GM23338 (cell line): ENCODE measurements around the gene USP21. TPM values are rescaled to one million over a fixed set of nuclear protein-coding genes. Genes with fewer than 3 reads are reported as not detected.
A peak's percentile ranks its signal among the peaks of the same experiment; 100 is the strongest.

Source experiments
- ATAC-seq: fragments of 200-7000 bp; cut with Tn5 transposase; 3 replicates; pipeline ENCODE4 v1.9.1; 2020
- DNase-seq: peaks from one replicate; pipeline ENCODE4 v3.0.0-alpha.2; 2015; ENCODE audit warnings: low spot score
- H2AFZ ChIP-seq: fragments of 200-600 bp; sonication (generic); 2 replicates; pipeline ENCODE4 v1.8.0; 2016; ENCODE audit warnings: antibody characterized with exemption, mild to moderate bottlenecking, moderate library complexity
- H3F3A ChIP-seq: fragments of 200-600 bp; sonication (generic); replicated peaks from 2 replicates; pipeline ENCODE4 v1.8.0; 2017; ENCODE audit warnings: antibody characterized with exemption, mixed run types, low read depth
- H3K27ac ChIP-seq: fragments of 200-600 bp; sonication (generic); 2 replicates; pipeline ENCODE4 v1.6.1; 2016; ENCODE audit warnings: low read depth
- H3K27me3 ChIP-seq: fragments of 200-600 bp; sonication (generic); 2 replicates; pipeline ENCODE4 v1.8.0; 2016; ENCODE audit warnings: mild to moderate bottlenecking, mixed run types, moderate library complexity; ENCODE audit not compliant: insufficient read depth
- H3K36me3 ChIP-seq: fragments of 200-600 bp; sonication (generic); 2 replicates; pipeline ENCODE4 v1.8.0; 2016; ENCODE audit warnings: mild to moderate bottlenecking; ENCODE audit not compliant: insufficient read depth
- H3K4me1 ChIP-seq: fragments of 200-600 bp; sonication (generic); 2 replicates; pipeline ENCODE4 v1.8.0; 2016; ENCODE audit warnings: mild to moderate bottlenecking, moderate library complexity; ENCODE audit not compliant: insufficient read depth
- H3K4me2 ChIP-seq: fragments of 200-600 bp; sonication (generic); 2 replicates; pipeline ENCODE4 v1.7.1; 2017; ENCODE audit warnings: mixed run types
- H3K4me3 ChIP-seq: fragments of 200-600 bp; sonication (generic); 2 replicates; pipeline ENCODE4 v1.6.1; 2016; ENCODE audit warnings: mixed run types
- H3K79me2 ChIP-seq: fragments of 200-600 bp; sonication (generic); replicated peaks from 2 replicates; pipeline ENCODE4 v1.8.0; 2017; ENCODE audit warnings: mild to moderate bottlenecking; ENCODE audit not compliant: insufficient read depth
- H3K9me2 ChIP-seq: fragments of 200-600 bp; sonication (generic); 2 replicates; pipeline ENCODE4 v1.8.0; 2017; ENCODE audit not compliant: insufficient read depth
- H4K20me1 ChIP-seq: fragments of 200-600 bp; sonication (generic); replicated peaks from 2 replicates; pipeline ENCODE4 v1.8.0; 2017; ENCODE audit warnings: mild to moderate bottlenecking; ENCODE audit not compliant: insufficient read depth
- H3K27ac Mint-ChIP-seq: 2 replicates; pipeline ENCODE4 v1.8.0; 2020; ENCODE audit warnings: inconsistent platforms, mild to moderate bottlenecking, moderate library complexity, mixed read lengths
- H3K27me3 Mint-ChIP-seq: 3 replicates; pipeline ENCODE4 v1.8.0; 2022; ENCODE audit warnings: low read depth, mild to moderate bottlenecking, moderate library complexity, mixed read lengths, inconsistent platforms; ENCODE audit not compliant: insufficient read depth, poor library complexity
- H3K36me3 Mint-ChIP-seq: 3 replicates; pipeline ENCODE4 v1.8.0; 2021; ENCODE audit warnings: low read depth, mild to moderate bottlenecking, inconsistent platforms, moderate library complexity, mixed read lengths
- H3K4me1 Mint-ChIP-seq: 3 replicates; pipeline ENCODE4 v1.8.0; 2020; ENCODE audit warnings: mild to moderate bottlenecking, inconsistent platforms, mixed read lengths
- H3K4me3 Mint-ChIP-seq: 3 replicates; pipeline ENCODE4 v1.8.0; 2021; ENCODE audit warnings: moderate library complexity, mild to moderate bottlenecking, inconsistent platforms, mixed read lengths
- H3K9me3 Mint-ChIP-seq: 3 replicates; pipeline ENCODE4 v1.8.0; 2020; ENCODE audit warnings: moderate library complexity, mild to moderate bottlenecking, inconsistent platforms, mixed read lengths
- EZH2 ChIP-seq: fragments of 200-600 bp; sonication (generic); IDR thresholded peaks from one replicate; pipeline ENCODE4 v1.8.0; 2017; ENCODE audit warnings: antibody characterized with exemption, mild to moderate bottlenecking, low read depth; ENCODE audit not compliant: unreplicated experiment
- EZH2phosphoT487 ChIP-seq: fragments of 200-600 bp; sonication (generic); IDR thresholded peaks from one replicate; pipeline ENCODE4 v1.8.1; 2018; ENCODE audit warnings: antibody characterized with exemption; ENCODE audit not compliant: unreplicated experiment
- polyA plus RNA-seq: library from polyadenylated mRNA; unstranded; fragments of >200 nt; fragmentation: Nextera tagmentation; extraction: Ambion mirVana; gene quantifications from 2 replicates; pipeline ENCODE4 v1.2.1, GENCODE V29; 2016
- total RNA-seq: library from RNA; depleted of rRNA; stranded (reverse); fragments of >200 nt; shearing (Covaris generic); gene quantifications from 2 replicates; pipeline ENCODE4 v1.2.3, GENCODE V29; 2014
- TF ChIP-seq, protein P1 (sequence below): IDR thresholded peaks from 2 replicates; pipeline ENCODE4 v1.6.1; 2016; ENCODE audit warnings: antibody characterized with exemption
- TF ChIP-seq, protein P2 (sequence below): IDR thresholded peaks from one replicate; pipeline ENCODE4 v1.6.1; 2018; ENCODE audit warnings: antibody characterized with exemption; ENCODE audit not compliant: unreplicated experiment
- TF ChIP-seq, protein P3 (sequence below), 2 experiments: fragments of 200-600 bp in 1 of 2; sonication (generic) in 1 of 2; conservative IDR thresholded peaks; 2 replicates each; pipeline versions ENCODE4 v1.5.1 to v1.6.1; 2016 to 2017; ENCODE audit warnings: antibody characterized with exemption in 2 of 2, low read depth in 2 of 2, mild to moderate bottlenecking in 2 of 2, moderate library complexity in 1 of 2

Gene USP21
- total and polyA plus RNA-seq, 2 experiments from 2014 or later: 17.9 to 25.6 TPM

DNA sequence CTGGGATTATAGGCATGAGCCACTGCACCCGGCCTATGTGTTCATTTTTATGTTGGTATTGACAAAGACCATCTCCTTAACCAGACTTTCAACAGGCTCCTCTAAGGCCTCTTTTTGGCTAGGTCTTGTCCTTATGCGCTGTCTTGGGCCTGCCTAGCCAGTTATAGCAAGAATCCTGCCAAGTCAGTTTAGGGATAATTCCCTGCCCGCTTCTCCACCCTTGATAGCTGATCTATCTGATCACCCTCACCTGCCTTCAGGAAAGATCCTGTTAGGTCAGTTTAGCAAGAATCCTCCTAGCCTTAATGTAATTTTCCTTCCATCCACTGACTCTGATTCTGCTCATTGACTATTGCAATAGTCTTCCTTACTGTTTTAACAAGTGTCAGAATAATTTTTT lies 20.4 kb downstream of the USP21 start (continued):
- TF ChIP-seq, protein P1, sequence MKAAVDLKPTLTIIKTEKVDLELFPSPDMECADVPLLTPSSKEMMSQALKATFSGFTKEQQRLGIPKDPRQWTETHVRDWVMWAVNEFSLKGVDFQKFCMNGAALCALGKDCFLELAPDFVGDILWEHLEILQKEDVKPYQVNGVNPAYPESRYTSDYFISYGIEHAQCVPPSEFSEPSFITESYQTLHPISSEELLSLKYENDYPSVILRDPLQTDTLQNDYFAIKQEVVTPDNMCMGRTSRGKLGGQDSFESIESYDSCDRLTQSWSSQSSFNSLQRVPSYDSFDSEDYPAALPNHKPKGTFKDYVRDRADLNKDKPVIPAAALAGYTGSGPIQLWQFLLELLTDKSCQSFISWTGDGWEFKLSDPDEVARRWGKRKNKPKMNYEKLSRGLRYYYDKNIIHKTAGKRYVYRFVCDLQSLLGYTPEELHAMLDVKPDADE: no peak
- TF ChIP-seq EZH2 (no peak), EZH2phosphoT487 (no peak)
- TF ChIP-seq, protein P2, sequence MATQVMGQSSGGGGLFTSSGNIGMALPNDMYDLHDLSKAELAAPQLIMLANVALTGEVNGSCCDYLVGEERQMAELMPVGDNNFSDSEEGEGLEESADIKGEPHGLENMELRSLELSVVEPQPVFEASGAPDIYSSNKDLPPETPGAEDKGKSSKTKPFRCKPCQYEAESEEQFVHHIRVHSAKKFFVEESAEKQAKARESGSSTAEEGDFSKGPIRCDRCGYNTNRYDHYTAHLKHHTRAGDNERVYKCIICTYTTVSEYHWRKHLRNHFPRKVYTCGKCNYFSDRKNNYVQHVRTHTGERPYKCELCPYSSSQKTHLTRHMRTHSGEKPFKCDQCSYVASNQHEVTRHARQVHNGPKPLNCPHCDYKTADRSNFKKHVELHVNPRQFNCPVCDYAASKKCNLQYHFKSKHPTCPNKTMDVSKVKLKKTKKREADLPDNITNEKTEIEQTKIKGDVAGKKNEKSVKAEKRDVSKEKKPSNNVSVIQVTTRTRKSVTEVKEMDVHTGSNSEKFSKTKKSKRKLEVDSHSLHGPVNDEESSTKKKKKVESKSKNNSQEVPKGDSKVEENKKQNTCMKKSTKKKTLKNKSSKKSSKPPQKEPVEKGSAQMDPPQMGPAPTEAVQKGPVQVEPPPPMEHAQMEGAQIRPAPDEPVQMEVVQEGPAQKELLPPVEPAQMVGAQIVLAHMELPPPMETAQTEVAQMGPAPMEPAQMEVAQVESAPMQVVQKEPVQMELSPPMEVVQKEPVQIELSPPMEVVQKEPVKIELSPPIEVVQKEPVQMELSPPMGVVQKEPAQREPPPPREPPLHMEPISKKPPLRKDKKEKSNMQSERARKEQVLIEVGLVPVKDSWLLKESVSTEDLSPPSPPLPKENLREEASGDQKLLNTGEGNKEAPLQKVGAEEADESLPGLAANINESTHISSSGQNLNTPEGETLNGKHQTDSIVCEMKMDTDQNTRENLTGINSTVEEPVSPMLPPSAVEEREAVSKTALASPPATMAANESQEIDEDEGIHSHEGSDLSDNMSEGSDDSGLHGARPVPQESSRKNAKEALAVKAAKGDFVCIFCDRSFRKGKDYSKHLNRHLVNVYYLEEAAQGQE: no peak

DNA sequence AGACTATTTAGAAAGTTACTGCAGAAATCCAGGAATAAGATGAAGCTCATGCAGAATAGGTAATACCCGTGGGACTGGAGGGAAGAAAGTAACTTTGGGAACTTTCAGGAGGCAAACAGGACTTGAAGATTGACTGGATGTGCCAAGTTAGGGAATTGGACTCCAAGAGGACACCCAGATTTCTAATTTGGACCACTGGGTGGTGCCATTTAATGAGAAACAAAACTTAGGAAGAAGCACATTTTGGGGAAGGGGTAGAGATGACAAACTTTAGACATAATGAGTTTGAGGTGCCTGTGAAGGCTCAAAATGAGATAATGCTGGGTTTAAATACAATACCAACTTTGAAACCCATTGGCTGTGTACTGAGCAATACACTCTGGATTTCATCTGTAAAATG lies 21.3 kb downstream of the USP21 start:
- H3K9me3 Mint-ChIP-seq: no peaks in the 10 kb centered on the region

More for the DNA sequence above, 21.3 kb downstream of the USP21 start:
- Mint-ChIP-seq H3K36me3 (0 out of 3 replicates have a peak, but pooled peaks cover under 1% of the 10 kb centered on the region), H3K27me3 (peaks cover 5% of the 10 kb centered on the region), H3K4me1 (peaks cover 20% of the 10 kb centered on the region), H3K27ac (no peak overlapping the region), H3K4me3 (no peak overlapping the region)
- TF ChIP-seq, protein P3, sequence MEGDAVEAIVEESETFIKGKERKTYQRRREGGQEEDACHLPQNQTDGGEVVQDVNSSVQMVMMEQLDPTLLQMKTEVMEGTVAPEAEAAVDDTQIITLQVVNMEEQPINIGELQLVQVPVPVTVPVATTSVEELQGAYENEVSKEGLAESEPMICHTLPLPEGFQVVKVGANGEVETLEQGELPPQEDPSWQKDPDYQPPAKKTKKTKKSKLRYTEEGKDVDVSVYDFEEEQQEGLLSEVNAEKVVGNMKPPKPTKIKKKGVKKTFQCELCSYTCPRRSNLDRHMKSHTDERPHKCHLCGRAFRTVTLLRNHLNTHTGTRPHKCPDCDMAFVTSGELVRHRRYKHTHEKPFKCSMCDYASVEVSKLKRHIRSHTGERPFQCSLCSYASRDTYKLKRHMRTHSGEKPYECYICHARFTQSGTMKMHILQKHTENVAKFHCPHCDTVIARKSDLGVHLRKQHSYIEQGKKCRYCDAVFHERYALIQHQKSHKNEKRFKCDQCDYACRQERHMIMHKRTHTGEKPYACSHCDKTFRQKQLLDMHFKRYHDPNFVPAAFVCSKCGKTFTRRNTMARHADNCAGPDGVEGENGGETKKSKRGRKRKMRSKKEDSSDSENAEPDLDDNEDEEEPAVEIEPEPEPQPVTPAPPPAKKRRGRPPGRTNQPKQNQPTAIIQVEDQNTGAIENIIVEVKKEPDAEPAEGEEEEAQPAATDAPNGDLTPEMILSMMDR (conservative IDR thresholded peaks at IDR 0.05; ENCODE audit: low read depth in 2 of 2): peak; percentile 53 to 67
- no peak for TF ChIP-seq EZH2phosphoT487
- Histone ChIP-seq H3K79me2 (peaks cover 8% of the 10 kb centered on the region), H3F3A (no peaks in the 10 kb centered on the region), H3K4me3 (no peak overlapping the region), H3K4me2 (no peak overlapping the region), H3K4me1 (peaks cover 15% of the 10 kb centered on the region; the same call in 1 of the 2 replicates), H3K27ac (no peak overlapping the region), H3K9me2 (no peaks in the 10 kb centered on the region), H3K36me3 (no peaks in the 10 kb centered on the region; the same call in 1 of the 2 replicates), H3K27me3 (no peaks in the 10 kb centered on the region), H2AFZ (no peak overlapping the region), H4K20me1 (0 out of 2 replicates have a peak, but pooled peaks cover 6% of the 10 kb centered on the region)
- ATAC-seq: no peak
- DNase-seq: peak; percentile 63
